Spleen (tissue), 7 donors: ENCODE measurements around the gene PGBD5.

ENCODE experiments used
- POLR2A ChIP-seq, 3 donors: fragments of 450-650 bp; IDR thresholded peaks; one replicate each; pipeline ENCODE4 v1.5.1; 2017; ENCODE audit warnings: antibody characterized with exemption in 3 of 3, mild to moderate bottlenecking in 1 of 3
- POLR2AphosphoS5 ChIP-seq, 3 donors: sonication (generic); formaldehyde crosslinking; IDR thresholded peaks; one replicate each; pipeline ENCODE4 v1.5.1; 2017; ENCODE audit warnings: antibody characterized with exemption in 3 of 3
- TF ChIP-seq, protein P1 (sequence below), 11 experiments: fragments of 200-600 bp in 7 of 11; fragments of 450-650 bp in 4 of 11; sonication (generic) in 4 of 11; IDR thresholded peaks in 8 of 11; conservative IDR thresholded peaks in 3 of 11; 1 replicate in 7 of 11; 2 replicates in 4 of 11; pipeline versions ENCODE4 v1.4.0 to v1.8.0; 2016 to 2021; ENCODE audit warnings: antibody characterized with exemption in 11 of 11, inconsistent platforms in 4 of 11, mild to moderate bottlenecking in 1 of 11
- donor health status: DM: no; HTN: no; CAD: no; lungs with moderate emphysema.
- donor health status: DM: no; HTN: no; CAD: no.
- donor health status: DM: no; HTN: no; CAD: no.

DNA sequence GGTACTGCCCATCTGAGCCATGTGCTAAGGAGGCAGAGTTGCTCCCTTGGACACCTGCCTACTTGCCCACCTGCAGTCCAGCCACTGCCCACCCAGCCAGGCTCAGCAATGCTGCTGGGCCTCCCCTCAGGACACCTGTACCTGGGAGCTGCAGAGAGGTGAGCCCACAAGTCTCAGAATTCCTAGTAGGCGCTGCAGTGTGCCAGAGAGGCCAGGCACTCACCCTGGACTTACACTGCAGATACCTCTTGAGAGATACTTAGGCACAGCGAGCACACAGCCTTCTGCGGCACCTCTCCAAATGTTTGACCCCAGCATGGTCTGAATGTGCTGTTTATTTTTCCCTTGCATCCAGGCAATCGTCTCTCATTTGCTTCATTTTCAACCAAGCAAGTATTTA is 71.0 kb downstream of the PGBD5 start:
- TF ChIP-seq, protein P1, sequence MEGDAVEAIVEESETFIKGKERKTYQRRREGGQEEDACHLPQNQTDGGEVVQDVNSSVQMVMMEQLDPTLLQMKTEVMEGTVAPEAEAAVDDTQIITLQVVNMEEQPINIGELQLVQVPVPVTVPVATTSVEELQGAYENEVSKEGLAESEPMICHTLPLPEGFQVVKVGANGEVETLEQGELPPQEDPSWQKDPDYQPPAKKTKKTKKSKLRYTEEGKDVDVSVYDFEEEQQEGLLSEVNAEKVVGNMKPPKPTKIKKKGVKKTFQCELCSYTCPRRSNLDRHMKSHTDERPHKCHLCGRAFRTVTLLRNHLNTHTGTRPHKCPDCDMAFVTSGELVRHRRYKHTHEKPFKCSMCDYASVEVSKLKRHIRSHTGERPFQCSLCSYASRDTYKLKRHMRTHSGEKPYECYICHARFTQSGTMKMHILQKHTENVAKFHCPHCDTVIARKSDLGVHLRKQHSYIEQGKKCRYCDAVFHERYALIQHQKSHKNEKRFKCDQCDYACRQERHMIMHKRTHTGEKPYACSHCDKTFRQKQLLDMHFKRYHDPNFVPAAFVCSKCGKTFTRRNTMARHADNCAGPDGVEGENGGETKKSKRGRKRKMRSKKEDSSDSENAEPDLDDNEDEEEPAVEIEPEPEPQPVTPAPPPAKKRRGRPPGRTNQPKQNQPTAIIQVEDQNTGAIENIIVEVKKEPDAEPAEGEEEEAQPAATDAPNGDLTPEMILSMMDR (IDR thresholded peaks at IDR 0.05 in 8 of 11, conservative IDR thresholded peaks at IDR 0.05 in 3 of 11): no peak
- TF ChIP-seq POLR2A (IDR thresholded peaks at IDR 0.05): no peak
- no peak for TF ChIP-seq POLR2AphosphoS5 (IDR thresholded peaks at IDR 0.05)
